HG03565 (cell line): Measurements from ENCODE around the gene COMP.

Experiments used
- ATAC-seq: cut with Tn5 transposase; IDR thresholded peaks from one replicate; pipeline ENCODE4 v1.9.1; 2021; ENCODE audit warnings: mild to moderate bottlenecking, moderate library complexity; ENCODE audit not compliant: unreplicated experiment

The COMP gene

GRCh38 chr19:18770663-18771327 is 20.3 kb downstream of the COMP start:
- no peak for ATAC-seq

- ATAC-seq: no peak
Measured at GRCh38 chr19:18769989-18770528, 21.0 kb downstream of the COMP start.

- ATAC-seq: no peak
Measured at GRCh38 chr19:18768997-18769891, 21.9 kb downstream of the COMP start.

DNA sequence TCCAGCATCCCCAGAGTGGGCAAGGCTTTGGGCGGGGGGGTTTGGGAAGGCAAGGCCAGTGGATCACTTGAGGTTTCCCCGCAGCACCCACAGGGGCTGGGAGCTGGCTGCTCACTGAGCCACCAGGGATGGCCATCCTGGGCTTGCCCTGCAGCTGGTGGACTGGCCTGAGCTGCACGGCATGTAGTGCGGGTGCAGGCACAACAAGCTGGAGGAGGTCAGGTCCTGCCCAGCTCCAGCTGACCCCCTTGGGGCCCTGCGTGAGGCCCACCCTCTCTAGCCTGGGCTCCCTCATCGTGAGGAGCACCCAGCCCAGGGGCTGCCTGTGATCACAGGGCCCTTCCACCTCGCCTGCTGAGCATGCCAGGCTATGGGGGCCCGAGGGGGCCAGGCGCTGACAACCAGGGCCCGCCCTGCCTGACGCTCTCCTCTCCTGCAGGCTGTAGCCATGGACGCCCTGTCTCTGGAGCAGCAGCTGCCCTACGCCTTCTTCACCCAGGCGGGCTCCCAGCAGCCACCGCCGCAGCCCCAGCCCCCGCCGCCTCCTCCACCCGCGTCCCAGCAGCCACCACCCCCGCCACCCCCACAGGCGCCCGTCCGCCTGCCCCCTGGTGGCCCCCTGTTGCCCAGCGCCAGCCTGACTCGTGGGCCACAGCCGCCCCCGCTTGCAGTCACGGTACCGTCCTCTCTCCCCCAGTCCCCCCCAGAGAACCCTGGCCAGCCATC is 22.9 kb downstream of the COMP start:
- no peak for ATAC-seq

DNA sequence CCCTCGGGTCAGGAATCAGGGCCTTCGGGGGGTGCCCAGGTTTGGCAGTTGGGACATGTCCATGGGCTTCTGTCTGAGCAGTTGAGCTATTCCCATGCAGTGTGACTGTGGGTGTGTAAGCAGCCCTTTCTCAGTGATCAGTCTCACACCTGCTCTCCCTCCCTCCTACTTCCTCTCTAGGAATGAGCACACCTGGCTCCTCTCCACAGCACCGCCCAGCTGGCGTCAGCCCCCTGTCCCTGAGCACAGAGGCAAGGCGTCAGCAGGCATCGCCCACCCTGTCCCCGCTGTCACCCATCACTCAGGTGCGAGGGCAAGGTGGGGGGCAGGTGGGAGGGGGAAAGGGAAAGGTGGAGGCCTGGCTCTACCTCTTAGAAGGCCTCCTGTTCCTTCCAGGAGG is 25.9 kb downstream of the COMP start:
- no peak for ATAC-seq

- ATAC-seq: no peak
Measured at GRCh38 chr19:18764591-18765051, 26.5 kb downstream of the COMP start.

DNA sequence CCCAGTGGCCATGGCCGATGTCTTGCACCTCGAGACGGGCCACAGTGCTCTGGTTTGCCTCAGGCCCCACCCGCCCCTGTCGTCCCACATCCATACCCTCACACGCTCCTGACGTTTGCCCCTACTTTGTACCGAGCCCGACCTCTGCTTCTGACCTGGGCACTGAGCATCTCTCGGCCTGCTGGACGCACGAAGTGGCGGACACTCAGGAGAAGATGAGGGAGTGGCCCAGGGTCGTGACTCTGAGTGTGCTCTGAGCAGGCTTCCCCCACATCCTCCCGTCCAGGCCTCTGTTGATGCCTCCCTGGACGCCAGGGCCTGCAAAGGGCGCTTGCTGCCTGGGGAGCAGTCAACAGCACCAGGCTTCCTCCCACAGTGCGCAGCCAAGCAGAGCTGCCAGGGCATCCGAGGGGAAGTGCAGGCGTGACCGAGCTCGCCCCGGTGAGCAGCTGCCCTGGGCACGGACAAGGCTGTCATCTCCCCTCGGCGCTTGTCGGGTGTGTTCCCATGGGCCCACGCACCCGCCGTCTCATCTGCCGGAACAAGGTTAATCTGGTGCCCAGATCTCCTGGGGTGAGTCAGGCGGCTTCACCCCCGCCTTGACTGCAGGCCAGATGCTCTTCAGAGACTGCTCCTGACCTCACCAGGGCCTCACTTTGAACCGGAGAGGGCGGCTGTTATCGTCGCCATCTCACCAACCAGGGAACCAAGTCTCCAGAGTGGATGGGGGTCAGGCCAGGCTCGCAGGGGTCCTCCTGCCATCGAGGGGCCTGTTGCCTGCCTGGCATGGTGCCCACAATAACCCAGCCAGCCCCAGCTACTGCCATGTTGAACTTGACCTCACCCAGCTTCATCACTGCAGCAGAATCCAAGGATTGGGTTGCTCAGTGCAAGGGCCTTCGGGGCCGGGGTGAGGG is 27.2 kb downstream of the COMP start:
- no peak for ATAC-seq

DNA sequence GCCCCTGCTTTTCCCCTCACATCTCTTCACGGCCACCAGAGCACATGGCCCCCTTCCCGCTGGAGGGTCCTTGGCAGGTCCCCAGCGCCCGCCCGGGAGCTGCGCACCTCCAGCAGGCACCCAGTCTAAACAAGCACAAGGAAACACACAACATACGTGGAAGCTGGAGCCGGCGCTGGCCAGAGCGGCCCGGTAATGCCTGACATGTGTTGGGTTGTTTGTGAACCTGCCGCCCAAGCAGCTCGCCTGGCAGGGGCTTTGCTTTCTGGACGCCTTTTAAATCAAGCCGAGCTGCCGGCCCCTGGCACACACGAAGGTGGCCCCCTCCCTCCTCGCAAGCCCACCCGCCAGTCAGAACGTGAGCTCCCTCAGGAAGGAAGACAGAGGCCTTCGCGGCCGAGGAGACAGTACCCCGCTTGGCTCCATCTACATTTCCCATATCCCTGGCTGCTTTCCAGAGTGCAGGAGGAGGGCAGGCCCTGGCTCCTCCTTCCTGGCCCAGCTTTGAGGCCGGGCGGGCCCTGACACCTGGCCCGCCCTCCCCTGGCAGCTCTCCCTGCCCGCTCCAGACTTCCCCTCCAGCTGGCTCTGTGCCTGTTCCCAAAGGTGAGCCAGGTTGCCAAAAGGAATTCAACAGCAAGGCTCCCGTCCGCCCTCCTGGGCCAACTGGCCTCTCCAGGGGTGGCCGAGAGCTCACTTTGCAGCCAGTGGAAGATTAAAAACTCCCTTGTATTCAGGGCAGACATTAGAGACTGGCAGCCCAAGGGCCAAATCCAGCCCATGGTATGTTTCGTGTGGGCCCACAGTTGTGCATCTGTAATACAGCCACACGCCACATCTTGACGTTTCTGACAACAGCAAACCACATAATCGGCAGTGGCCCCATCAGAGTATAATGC is 28.7 kb downstream of the COMP start:
- no peak for ATAC-seq

- ATAC-seq: no peak
Measured at GRCh38 chr19:18761531-18762110, 29.5 kb downstream of the COMP start.

DNA sequence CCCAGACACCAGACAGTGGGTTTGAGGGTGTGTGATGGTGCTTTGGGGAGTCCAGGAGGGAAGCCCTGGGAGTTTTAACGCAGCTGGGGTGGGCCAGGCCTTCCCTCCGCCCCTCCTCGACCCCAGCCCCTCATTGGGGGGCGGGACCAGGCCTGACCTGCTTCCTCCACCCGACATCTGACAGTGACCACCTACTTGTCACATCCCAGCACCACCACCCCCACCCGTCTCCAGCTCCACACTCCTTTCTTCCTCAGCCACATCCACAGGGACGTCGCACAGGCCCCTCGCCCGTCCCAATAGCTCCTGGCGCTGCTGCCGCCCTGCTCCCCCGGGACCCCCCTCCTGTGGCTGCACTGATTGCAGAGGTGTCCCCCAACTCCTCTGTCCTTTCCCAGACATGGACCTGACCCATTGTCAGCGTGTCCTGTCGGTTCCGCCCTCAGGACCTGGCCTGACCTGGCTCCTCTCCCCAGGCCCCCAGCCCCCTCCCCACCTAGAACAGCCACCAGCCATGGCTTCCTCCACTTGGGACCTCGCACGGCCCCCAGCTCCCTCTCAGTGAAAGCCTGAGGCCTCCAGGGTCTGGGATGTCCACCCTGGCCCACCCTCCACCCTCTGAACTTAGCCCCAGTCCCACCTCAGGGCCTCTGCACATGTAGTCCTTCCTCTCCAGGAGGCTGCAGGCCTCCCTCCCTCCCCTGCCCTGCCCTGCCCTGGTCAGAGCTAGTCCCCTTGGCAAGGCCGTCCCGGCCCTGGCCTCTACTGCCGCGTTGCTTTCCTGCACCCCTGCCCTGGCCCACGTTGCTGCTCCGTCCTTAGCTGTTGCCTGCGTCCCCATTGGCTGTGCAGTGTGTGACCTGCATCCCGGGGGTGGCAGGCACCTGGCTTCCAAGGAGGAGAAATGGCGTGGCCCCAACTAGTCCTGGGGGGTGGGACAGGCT is 30.4 kb downstream of the COMP start:
- no peak for ATAC-seq

DNA sequence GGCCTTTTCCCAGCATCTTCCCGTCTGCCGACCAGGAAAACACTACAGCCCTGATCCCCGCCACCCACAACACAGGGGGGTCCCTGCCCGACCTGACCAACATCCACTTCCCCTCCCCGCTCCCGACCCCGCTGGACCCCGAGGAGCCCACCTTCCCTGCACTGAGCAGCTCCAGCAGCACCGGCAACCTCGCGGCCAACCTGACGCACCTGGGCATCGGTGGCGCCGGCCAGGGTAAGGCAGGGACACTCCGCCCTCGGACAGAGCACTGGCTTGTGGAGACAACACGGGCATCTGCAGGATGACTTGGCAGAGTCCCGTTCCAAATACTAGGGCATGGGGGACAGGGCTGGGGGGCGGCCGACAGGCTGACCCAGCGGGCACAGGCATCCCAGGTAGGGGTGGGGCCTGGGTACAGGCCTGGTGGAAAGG is 31.1 kb downstream of the COMP start:
- no peak for ATAC-seq

DNA sequence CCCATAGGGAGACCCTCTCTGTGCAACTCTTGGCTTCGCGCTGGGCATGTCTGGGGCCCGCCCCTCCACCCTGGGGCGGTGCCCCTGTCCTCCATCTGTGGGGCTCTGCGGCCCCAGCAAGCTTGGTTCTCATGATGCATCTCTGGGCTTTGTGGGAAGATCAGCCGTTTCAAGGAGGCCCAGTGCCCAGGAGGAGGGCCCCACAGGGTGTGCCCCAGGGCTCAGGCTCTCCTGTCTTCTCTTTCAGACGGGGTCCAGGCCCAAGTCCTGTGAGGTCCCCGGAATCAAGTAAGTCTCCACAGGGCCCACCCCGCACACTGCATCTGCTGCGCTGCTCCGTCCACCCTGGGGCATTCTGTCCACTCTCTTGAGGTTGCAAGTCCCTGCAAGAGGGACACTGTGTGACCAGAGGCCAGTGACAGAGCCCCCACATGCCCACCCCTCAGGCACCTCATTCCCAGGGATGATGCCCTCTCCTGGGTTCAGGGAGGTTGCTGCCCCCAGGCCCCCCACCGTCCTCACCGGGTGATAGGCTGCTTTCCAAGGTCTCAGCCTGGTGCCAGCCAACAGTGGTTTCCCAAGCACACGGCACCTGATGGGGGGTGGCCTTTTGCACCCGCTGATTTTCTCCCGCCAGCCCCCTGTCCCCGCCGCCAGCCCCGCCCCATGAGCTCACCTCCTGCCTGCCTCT is 31.7 kb downstream of the COMP start:
- no peak for ATAC-seq

- ATAC-seq: no peak
Measured at GRCh38 chr19:18756896-18757295, 34.2 kb downstream of the COMP start.

GRCh38 chr19:18754501-18754900 is 36.6 kb downstream of the COMP start:
- no peak for ATAC-seq

GRCh38 chr19:18751571-18751970 is 39.5 kb downstream of the COMP start:
- ATAC-seq: no peak

GRCh38 chr19:18750295-18750970 is 40.7 kb downstream of the COMP start:
- ATAC-seq: no peak
